Stimulated activated CD8-positive, alpha-beta memory T cell treated with anti-CD3 and anti-CD28 coated beads, Interleukin-12 subunit alpha, Interleukin-12 subunit beta, amount 100 ng/mL, for 4 hours (primary cell): ENCODE measurements around the gene GPATCH4.
"Not testable (repeated sequence)": the region's sequence is repeated elsewhere in the genome, so short reads cannot be mapped to it uniquely, and the experiment has no call there.

Experiments
- DNase-seq: peaks from one replicate; pipeline ENCODE4 v3.0.0-alpha.2; 2020; ENCODE audit warnings: low read depth

The GPATCH4 gene

DNA sequence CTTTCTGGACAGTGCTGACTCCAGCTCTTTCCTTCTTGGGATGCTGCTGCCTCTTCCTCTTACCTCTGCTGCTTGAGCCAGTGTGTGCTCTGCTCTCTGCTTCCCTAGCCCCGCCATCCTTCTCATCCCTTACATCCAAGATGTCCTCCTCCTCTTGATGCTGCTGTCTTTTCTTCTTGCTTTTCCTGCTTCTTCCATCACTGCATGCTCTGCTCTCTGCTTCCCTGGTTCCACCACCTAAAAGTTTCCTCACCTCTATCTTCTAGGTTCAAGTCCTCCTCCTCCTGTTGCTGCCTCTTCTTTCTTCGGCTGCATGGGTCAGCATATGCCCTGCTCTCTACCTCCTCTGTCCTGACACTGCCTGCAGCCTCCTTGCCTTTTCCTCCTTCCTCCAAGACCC lies 6.3 kb downstream of the GPATCH4 start:
- no peak for DNase-seq

DNA sequence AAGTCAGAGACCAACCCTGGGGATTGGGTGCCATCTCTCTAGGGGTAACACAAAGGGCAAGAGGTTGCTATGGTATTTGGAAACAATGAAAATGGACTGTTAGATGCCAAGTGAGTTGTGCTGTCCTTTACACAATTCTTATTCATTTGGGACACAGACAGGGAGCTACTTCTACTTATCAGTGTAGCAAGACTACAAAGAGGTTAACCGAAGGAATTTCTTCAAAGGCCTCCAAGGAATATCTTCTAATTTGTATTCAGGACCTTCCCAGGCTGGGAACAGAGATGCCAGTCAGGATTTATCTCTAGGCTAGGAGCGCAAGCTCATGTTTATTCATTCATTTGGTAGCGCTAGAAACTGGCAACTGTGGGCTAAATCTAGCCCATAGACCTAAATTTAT lies 7.1 kb downstream of the GPATCH4 start:
- DNase-seq: no peak

DNA sequence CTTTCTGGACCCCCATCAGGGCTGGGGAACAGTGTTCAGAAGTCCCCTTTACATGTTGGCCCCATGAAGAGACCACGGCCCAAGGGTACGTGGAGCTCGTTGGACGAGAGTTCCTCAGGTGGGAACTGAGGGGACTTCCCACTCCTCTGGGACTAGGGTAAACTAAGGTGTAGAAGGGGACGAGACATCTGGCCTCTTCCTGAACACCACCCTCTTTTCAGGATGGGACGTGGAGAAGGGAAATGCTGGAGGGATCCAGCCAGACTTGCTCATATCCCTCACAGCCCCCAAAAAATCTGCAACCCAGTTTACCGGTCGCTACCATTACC lies 7.7 kb downstream of the GPATCH4 start:
- DNase-seq: no peak

DNA sequence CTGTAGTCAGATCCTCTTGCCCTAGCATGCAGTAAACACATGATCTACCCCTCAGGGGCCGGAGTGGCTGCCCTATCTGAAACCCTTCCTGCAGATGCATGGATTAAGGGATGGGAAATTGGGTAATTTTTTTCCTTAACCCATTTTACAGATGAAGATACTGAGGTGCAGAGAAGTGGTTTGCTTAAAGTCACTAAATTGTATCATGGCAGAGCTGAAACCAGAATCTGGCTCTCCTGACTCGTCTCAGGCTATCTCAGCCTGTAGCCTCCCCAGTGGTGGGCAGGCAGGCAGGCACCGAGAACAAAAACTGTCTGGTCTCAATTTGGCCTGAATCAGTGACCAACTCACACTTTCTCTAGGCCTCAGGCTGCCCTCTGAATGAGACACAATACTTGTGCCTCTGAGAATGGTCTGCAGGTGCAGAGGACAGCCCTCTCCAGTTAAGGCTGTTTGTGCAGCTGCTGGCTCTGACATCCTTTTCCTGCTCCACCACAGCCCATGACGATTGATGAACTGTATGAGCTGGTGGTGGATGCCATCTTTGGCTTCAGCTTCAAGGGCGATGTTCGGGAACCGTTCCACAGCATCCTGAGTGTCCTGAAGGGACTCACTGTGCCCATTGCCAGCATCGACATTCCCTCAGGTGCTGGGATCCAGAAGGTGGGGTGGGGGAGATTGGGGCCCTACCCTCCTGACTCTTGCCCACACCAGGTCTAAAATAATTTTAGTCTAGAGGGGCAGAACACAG lies 8.2 kb downstream of the GPATCH4 start:
- no peak for DNase-seq

DNA sequence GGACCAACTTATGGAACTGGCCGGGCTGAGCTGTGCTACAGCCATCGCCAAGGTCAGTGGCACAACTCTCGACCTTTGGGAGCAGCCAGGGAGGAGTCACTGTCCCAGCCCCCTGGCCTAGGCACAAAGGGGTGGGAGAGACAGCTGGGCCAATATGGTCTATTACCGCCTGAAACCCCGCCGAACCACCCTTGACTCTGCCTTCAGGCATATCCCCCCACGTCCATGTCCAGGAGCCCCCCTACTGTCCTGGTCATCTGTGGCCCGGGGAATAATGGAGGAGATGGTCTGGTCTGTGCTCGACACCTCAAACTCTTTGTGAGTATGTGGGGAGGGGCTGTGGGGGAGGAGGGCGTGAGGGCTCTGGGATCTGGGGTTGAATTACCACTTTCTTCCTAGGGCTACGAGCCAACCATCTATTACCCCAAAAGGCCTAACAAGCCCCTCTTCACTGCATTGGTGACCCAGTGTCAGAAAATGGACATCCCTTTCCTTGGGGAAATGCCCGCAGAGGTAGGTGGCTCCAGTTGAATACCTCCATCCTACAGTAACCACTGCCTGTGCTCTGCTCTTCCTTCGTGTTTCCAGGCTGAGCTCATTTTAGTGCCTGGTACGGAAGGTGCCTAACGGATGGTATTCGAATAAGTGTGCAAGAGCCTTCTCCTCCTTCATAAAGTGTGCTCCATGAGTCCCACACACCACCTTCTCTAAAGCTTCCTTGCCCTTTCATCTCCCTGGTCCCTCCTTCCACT lies 8.9 kb downstream of the GPATCH4 start:
- DNase-seq: no peak

DNA sequence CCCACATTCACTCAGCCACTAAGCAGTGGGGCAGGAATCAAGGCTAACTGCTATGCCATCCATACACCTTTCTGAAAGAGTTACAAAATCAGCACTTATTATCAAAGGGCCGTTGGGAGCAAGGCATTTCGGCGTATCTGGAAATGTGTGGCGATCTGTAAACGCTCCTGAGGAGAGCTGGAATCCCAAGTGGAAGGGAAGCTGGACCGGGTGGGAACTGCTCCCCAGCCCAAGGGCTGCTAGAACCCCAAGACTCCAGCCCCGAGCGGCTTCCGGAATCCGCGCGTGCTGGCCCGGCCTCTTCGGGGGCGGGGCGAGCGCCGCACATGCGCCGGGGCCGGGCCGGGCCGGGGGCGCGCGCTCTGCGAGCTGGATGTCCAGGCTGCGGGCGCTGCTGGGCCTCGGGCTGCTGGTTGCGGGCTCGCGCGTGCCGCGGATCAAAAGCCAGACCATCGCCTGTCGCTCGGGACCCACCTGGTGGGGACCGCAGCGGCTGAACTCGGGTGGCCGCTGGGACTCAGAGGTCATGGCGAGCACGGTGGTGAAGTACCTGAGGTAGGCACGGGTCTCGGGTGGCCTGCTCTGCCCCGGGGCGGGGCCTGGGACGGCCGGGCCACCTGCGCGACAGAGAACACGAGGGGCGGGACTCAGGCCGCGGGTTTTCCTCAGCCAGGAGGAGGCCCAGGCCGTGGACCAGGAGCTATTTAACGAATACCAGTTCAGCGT lies 9.7 kb downstream of the GPATCH4 start, which contains the start of gene NAXE:
TSS of gene NAXE (plus strand) at position 345 of the 726 bp plus-strand sequence. CDS start at position 374, 29 bp downstream.
- peak; percentile 56 for DNase-seq

DNA sequence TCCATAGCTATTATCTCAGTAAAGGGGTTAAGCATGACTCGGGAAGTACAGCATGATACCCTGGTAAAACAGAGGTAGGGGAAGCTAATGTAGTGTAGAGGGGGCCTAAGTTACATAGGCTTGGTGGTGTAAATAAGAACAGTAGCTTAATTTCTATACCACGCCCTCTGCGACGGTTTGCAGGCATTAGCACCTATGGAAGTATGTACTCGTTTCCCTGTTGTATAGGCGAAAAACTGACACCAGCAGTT lies 10.2 kb downstream of the GPATCH4 start:
- no peak for DNase-seq

DNA sequence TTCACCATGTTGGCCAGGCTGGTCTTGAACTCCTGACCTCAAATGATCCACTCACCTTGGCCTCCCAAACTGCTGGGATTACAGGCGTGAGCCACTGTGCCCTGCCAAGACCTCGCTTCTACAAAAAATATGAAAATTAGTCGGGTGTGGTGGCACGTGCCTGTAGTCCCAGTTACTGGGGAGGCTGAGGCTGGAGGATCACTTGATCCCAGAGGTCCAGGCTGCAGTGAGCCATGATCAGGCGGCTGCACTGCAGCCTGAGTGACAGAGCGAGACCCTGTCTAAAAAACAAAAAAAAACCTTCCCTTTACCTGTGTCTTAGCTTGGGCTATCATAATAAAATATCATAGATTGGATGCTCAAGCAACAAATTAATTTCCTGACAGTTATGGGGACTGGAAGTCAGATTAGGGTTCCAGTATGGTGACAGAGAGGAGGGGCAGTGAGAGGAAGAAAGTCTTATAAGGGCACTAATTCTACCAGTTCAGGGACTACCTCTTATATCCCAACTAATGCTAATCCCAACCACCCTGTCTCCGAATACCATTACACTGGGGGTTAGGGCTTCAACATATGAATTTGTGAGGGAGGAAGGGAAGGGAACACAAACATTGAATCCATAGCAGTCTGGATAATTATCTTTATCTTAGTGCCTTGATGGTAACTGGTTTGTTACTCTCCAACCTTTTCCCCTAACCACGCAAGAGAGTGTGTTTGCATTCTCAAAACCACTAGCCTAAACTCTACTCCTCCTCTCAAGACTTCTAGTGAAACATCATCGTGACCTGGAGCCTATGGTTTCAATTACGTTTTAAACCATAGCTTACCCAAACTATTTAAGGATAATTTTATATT lies 10.7 kb downstream of the GPATCH4 start:
- no peak for DNase-seq

DNA sequence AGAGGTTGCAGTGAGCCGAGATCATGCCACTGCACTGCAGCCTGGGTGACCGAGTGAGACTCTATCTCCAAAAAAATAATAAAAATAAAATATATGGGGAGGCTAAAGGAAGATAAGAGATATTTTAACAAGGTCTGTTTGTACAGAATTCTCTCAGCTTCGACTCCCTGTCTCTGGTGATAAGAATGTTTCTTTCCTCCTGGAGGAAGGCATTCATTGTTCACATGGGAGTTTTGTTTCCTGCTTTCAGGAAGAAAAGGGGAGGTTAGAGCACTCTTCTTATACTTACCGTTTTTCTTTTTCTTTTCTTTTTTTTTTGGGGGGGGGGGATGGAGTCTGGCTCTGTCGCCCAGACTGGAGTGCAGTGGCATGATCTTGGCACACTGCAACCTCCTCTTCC lies 11.7 kb downstream of the GPATCH4 start:
- no peak for DNase-seq

DNA sequence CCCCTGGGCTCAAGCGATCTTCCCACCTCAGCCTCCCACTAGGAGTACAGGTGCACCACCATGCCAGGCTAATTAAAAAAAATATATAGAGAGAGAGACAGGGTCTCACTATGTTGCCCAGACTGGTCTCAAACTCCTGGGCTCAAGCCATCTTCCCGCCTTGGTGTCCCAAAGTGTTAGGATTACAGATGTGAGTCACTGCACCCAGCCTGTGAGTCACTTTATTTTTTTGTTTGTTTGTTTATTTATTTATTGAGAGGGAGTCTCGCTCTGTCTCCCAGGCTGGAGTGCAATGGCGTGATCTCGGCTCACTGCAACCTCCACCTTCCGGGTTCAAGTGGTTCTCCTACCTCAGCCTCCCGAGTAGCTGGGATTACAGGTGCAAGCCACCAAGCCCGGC lies 13.4 kb downstream of the GPATCH4 start:
- not testable (repeated sequence) for DNase-seq

DNA sequence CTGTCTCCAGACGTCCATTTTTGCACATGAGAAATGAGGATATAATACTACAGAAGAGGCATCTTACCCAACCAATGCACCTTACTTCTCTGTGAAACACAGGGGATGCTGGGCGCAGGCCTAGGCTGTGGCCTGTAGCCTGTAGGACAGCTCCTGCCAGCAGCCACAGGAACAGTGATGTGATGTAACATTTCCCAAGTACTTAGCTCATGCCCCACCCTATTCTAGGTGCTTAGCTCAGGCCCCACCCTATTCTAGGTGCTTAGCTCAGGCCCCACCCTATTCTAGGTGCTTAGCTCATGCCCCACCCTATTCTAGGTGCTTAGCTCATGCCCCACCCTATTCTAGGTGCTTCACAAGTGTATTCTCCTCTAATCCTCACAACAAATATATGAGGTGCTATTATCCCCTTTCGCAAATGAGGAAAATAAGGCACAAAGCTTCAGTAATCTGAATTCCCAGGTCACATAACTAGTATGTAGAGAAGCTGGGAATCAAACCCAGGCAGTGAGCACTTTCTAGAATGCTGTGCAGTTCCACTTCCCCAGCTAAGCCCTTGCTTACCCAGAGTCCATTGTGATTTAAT lies 14.3 kb downstream of the GPATCH4 start:
- no peak for DNase-seq

DNA sequence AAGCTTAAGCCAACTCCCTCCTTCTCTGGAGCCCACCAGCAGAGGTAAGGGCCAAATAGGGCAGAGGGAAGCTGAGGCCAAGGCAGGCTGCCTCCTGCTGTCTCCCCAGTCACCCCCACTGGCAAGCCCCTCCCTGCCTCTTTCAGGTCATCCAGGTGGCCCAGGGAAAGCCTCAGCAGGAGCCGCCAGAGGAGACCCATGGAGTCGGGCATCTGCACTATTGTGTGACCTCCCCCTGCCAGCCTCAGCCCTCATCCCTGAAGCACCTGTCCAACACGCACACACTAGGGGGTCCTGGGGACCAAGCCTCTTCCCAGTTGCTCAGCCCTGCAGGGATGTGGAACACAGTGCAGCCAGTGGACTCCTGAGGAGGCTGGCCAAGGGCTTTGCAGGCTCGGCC lies 15.0 kb downstream of the GPATCH4 start:
- no peak for DNase-seq

DNA sequence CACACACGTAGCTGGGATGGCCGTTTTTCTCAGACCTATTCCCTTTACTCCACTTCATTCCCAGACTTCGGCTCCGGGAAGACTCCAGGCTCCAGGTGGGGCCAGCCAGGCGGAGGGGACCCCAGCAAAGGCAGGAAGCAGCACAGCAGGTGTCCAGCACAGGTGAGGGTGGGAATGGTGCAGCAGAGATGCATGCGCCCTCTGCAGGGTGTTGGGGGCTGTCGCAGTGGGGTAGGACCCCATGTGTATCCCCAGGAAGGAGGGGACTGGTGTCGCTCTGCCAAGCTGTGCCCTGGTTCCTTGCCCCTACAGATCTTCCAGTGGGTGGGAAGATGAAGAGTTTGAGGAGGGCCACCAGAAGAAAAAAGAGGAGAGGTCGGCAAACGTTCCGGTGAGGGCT lies 16.5 kb downstream of the GPATCH4 start:
- DNase-seq: no peak

DNA sequence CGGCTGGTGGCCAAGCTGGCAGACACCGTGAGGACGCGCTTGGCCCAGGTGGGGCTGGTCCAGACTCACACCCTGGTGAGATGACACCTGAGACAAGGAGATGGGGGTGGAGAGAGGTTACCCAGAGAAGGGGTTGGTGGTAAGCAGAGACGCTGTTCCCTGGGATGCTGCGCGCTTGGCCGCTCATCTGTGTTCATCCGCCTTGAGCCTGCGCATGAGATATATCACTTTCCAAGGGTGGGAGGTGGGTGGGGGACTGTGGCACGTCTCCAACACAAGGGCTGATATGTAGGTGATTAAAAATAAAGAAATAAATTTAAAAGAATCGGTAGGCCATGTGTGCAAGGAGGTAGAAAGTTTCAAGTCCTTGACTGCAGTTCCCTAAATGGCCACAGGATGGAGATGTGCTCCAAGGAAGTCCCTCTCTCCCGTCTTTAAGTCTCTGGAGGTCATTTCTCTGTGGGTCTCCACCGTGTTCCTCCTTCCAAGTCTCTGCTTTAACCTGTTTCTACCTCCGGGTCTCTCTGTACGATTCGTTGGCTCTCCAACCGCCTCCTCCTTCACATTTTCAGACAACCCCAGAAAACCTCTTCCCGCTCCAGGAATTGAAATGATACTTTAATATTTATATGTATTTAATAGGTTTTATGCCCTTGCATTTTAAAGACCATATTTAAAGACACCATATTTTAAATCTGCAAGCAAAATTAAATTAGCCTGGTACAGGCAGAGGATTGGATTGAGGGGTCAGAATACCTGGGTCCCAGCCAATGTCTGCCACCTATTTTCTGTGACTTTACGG lies 17.3 kb downstream of the GPATCH4 start:
- peak; percentile 31 for DNase-seq

DNA sequence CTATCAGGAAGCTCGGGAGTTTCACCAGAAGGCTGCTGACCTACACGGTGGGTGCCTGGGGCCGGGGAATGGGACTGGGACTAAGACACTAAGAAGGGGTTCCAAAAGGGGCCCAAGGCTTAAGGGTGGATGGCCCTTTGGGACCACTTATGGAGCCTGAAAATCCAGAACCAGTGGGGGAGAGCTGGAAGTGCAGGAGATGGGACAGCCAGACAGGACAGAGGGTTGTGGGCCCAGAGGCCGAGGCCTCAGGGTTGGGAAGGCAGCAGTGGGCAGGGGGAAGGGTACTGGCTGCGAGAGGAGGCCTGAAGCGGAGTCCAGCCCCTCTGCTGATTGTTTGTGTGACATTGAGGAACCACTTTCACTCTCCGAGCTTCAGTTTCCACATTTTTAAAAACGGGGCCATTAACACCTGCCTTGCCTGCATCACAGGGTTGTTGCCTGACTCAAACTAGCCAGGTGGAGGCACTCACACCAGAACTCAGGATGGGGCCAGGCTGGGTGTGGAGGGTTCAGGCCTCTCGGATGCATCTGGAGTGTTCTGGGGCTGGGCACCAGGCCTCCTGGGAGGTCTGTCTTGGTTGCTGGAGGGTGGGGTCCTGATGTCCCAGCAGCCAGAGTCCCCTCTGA lies 18.8 kb downstream of the GPATCH4 start:
- DNase-seq: no peak

DNA sequence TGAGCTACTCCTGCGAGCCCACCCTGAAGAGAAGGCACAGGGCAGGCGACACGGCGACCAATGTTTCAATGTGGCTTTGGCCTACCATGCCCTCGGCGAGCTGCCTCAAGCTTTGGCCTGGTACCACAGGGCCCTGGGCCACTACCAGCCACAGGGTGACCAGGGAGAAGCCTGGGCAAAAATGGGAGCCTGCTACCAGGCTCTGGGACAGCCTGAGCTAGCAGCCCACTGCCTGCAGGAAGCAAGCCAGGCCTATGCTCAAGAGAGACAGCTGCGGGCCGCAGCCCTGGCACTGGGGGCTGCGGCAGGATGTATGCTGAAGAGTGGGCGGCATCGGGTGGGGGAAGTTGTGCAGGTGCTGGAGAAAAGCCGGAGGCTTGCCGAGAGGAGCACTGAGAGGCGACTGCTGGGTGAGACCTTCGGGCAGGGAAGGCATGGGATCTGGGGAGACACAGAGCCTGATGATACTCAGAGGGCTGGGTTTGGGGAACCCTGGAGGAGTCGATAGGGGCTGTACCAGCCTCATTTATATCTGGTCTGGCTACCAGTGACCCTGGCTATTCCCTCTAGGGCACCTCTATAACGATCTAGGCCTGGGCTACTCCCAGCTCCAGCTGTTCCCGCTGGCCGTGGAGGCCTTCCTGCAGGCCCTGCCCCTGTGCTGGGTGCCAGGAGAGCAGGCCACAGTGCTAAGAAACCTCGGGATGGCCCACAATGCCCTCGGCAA lies 19.5 kb downstream of the GPATCH4 start:
- peak; percentile 33 for DNase-seq

DNA sequence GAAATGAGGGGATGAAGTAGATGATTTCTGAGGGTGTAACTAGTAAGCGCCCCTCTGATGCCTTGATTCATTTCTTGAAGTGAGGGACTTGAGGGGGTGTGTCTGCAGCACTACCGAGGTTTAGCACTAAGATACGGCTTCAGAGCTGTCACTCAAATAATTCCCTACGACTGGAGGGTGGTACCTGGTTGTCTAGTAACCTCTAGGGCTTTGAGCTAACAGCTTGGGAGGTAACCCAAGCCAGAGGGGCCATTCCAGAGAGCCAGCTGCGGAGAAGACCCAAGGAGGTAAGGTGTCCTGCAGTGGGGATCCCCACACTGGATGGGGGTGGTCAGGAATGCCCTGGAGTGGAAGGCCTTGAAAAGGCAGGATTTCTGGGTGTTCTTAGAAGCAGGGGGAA lies 21.8 kb downstream of the GPATCH4 start, which contains the start of gene TTC24:
TSS of gene TTC24 (plus strand) at position 252 of the 400 bp plus-strand sequence. CDS start 1,642 bp downstream, outside the sequence.
- no peak for DNase-seq

DNA sequence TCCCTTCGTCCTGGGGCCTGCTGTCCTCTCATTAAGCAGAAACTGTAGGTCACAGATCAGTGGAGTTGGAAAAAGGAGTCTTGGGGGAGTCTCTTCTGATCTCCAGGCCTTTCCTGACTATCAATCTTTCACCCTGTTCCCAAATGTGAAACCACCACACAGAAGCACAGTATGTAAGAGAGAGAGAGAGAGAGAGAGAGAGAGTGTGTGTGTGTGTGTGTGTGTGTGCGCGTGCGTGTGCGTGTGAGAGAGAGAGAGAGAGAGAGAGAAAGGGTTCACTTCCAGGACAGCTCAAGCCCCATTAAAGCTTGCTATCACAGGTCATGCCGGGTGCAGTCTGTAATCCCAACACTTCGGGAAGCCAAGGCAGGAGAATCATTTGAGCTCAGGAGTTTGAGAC lies 23.2 kb downstream of the GPATCH4 start:
- no peak for DNase-seq

DNA sequence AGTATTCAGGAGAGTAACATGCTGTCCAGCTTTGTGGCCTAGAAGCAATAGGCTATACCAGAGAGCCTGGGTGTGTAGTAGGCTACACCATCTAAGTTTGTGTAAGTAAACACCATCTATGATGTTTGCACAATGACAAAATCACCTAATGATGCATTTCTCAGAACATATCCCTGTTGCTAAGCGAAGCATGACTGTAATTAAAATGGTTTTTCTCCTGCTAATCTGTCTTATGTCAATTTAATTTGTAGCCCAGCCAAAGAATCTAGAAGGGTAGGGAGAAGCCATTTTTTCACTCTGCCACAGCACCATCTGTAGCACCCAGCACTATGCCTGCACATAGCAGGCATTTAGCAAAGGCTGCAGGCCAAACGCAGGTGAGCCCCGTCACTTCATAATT lies 23.7 kb downstream of the GPATCH4 start:
- DNase-seq: no peak
